Heart right ventricle (tissue), 16 donors: ENCODE measurements around the gene CUEDC2. TPM values are rescaled to one million over a fixed set of nuclear protein-coding genes. Genes with fewer than 3 reads are reported as not detected.

Experiments
- ATAC-seq, 8 donors: fragments of 200-7000 bp; cut with Tn5 transposase; one replicate each; pipeline ENCODE4 v1.9.1; 2020; ENCODE audit warnings: mild to moderate bottlenecking in 8 of 8, moderate library complexity in 8 of 8, moderate number of reproducible peaks in 1 of 8
- DNase-seq, 2 donors: peaks; one replicate each; pipeline ENCODE4 v3.0.0-alpha.2; 2020
- H3K27ac ChIP-seq, 10 donors: fragments of 200-600 bp; sonication (generic) in 2 of 10; one replicate each; pipeline versions ENCODE4 v1.5.0 to v1.8.0; 2020 to 2022; ENCODE audit warnings: mild to moderate bottlenecking in 3 of 10
- H3K27me3 ChIP-seq, 7 donors: fragments of 200-600 bp; one replicate each; pipeline ENCODE4 v1.8.0; 2021 to 2022; ENCODE audit warnings: mild to moderate bottlenecking in 2 of 7
- H3K36me3 ChIP-seq, 9 donors: fragments of 200-600 bp; sonication (generic) in 1 of 9; one replicate each; pipeline versions ENCODE4 v1.5.0 to v1.8.0; 2020 to 2022; ENCODE audit warnings: mild to moderate bottlenecking in 2 of 9
- H3K4me1 ChIP-seq, 9 donors: fragments of 200-600 bp; sonication (generic) in 1 of 9; one replicate each; pipeline versions ENCODE4 v1.5.0 to v1.8.0; 2020 to 2022; ENCODE audit warnings: mild to moderate bottlenecking in 4 of 9
- H3K4me3 ChIP-seq, 10 donors: fragments of 200-600 bp; sonication (generic) in 2 of 10; one replicate each; pipeline versions ENCODE4 v1.5.0 to v1.8.0; 2020 to 2022; ENCODE audit warnings: mild to moderate bottlenecking in 7 of 10, moderate library complexity in 2 of 10
- H3K9me3 ChIP-seq, 11 donors: fragments of 200-600 bp in 10 of 11; sonication (generic) in 2 of 11; one replicate each; pipeline versions ENCODE4 v1.5.0 to v1.8.0; 2013 to 2022; ENCODE audit warnings: mild to moderate bottlenecking in 2 of 11, control low read depth in 1 of 11, moderate library complexity in 1 of 11
- WGBS, 2 donors: extraction: QIAGEN DNeasy Blood & Tissue Kit; methylation state at CpG; one replicate each; pipeline ENCODE4 v1.1.7; 2013; ENCODE audit warnings: inconsistent platforms in 1 of 2; 5-methylcytosine and 5-hydroxymethylcytosine counted together
- intact Hi-C, 10 donors: fragments of 100-400 bp; cut with DNase I; formaldehyde crosslinking; loops; one replicate each; pipeline versions ENCODE4 v1.11.1 to v1.14.2; 2022
- polyA plus RNA-seq, 2 donors: library from polyadenylated mRNA; stranded (reverse); fragments of 200-250 nt; gene quantifications; one replicate each; pipeline ENCODE4 v1.2.3, GENCODE V29; 2013
- total RNA-seq, 10 donors: library from RNA; stranded (reverse); fragmentation: NEBNext Ultra II Directional in 3 of 10; extraction: Animal tissue kit (Norgen Biotek cat#: 25700) in 3 of 10; gene quantifications; one replicate each; pipeline versions ENCODE4 v1.2.1 to v1.2.4, GENCODE V29; 2021 to 2023
- TF ChIP-seq, protein P1 (sequence below), 9 donors: fragments of 200-600 bp; sonication (generic) in 2 of 9; IDR thresholded peaks; one replicate each; pipeline versions ENCODE4 v1.5.0 to v1.8.0; 2021 to 2022; ENCODE audit warnings: antibody characterized with exemption in 9 of 9, mild to moderate bottlenecking in 5 of 9, moderate library complexity in 1 of 9
- donor health status: Arrhythmogenic right ventricular cardiomyopathy.
- donor health status: ischemic (EF 13 %, LVEDD 7.1; RV severe dilation, severe dysfunction).
- donor health status: healthy with polysubstance abuse.
- donor health status: DM: no; HTN: yes; CAD: no.
- donor health status: DM: no; HTN: no; CAD: no.
- donor health status: ischemic (EF 25% LVEDD 6.9; RV normal size, moderate dysfunction).
- donor health status: ischemic (EF 25% LVEDD 5.7; RV mildly dilated, moderate dysfunction).
- donor health status: healthy.
- donor health status: DM: yes; HTN: yes; CAD: no.
- donor health status: Ischemic cardiomyopathy.
- donor health status: ischemic (EF 35%, LVEDD 5.7; RV mildly dilated, moderate dysfunction).
- donor health status: nonischemic (EF 11% LVEDD 7.7; RV severe dilation, severe dysfunction).
- donor health status: DM: yes; HTN: yes; CAD: no.
- donor health status: PGD.
- donor health status: ischemic (EF 29% LVEDD 5.4; RV normal size, mild dysfunction).
- donor health status: nonischemic (EF 23%, LVEDD 6.1; RV moderate dilation, normal function).

Gene CUEDC2
- total and polyA plus RNA-seq, 12 donors = 60.0 to 84.3 (median 79.1) TPM

DNA sequence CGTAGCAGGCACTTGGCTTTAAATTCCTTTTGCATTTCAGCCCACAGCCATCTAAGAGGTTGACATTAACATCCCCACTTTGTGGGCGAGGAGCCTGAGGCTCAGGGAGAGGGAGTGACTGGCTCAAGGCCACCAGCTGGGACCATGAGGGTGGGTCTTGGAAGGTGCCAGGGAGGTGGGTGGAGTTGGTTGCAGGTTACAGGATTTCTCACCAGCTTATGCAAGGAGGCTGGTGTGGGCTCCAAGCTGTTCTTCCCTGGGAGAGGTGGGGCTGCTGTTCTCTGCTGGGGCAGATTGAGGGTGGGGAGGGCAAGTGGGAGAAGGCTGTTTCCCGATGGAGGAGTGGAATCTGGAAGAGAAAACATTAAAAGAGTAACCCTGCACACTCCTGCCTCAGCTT lies 33.1 kb upstream of the CUEDC2 start:
- no peak overlapping the region for H3K4me3 ChIP-seq
- H3K36me3 ChIP-seq = no peaks in the 10 kb centered on the region
- DNase-seq (no peak), ATAC-seq (no peak)
- intact Hi-C loops = no loop called here
- TF ChIP-seq, protein P1, sequence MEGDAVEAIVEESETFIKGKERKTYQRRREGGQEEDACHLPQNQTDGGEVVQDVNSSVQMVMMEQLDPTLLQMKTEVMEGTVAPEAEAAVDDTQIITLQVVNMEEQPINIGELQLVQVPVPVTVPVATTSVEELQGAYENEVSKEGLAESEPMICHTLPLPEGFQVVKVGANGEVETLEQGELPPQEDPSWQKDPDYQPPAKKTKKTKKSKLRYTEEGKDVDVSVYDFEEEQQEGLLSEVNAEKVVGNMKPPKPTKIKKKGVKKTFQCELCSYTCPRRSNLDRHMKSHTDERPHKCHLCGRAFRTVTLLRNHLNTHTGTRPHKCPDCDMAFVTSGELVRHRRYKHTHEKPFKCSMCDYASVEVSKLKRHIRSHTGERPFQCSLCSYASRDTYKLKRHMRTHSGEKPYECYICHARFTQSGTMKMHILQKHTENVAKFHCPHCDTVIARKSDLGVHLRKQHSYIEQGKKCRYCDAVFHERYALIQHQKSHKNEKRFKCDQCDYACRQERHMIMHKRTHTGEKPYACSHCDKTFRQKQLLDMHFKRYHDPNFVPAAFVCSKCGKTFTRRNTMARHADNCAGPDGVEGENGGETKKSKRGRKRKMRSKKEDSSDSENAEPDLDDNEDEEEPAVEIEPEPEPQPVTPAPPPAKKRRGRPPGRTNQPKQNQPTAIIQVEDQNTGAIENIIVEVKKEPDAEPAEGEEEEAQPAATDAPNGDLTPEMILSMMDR (IDR thresholded peaks at IDR 0.05) = no peak
- H3K27ac ChIP-seq = no peak overlapping the region
- H3K27me3 ChIP-seq = no peaks in the 10 kb centered on the region
- 65 to 77% methylated on average over 3 of the region's 3 CpGs for WGBS, 2 donors
- H3K4me1 ChIP-seq = peaks cover 0 to 59% (median 12%) of the 10 kb centered on the region in 9 donors
- no peaks in the 10 kb centered on the region for H3K9me3 ChIP-seq

DNA sequence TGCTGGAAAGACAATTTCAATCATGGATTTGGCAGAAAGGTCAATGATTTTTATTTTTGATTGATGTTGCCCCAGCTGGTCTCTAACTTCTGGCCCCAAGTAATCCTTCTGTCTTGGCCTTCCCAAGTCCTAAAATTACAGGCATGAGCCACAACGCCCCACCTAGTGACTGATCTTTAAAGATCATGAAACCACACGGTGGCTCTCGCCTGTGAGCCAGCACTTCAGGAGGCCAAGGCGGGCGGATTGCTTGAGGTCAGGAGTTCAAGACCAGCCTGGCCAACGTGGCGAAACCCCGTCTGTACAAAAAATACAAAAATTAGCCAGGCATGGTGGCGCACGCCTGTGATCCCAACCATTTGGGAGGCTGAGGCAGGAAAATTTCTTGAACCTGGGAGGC lies 31.6 kb upstream of the CUEDC2 start:
- ATAC-seq (no peak), DNase-seq (no peak)
- H3K4me3 ChIP-seq = no peak overlapping the region
- TF ChIP-seq, protein P1 (IDR thresholded peaks at IDR 0.05) = no peak
- no peaks in the 10 kb centered on the region for H3K9me3 ChIP-seq
- 85 to 87% methylated on average over 10 of the region's 10 CpGs for WGBS, 2 donors
- intact Hi-C loops = loop anchor here in 1 of 10 donors (5.0 kb wide), 1 partner anchor 42 kb away; the partner anchor contains the start of gene FBXL15
- H3K27me3 ChIP-seq = no peaks in the 10 kb centered on the region
- no peak overlapping the region for H3K27ac ChIP-seq
- H3K36me3 ChIP-seq = no peaks in the 10 kb centered on the region
- peaks cover 0 to 49% (median 12%) of the 10 kb centered on the region in 9 donors for H3K4me1 ChIP-seq

DNA sequence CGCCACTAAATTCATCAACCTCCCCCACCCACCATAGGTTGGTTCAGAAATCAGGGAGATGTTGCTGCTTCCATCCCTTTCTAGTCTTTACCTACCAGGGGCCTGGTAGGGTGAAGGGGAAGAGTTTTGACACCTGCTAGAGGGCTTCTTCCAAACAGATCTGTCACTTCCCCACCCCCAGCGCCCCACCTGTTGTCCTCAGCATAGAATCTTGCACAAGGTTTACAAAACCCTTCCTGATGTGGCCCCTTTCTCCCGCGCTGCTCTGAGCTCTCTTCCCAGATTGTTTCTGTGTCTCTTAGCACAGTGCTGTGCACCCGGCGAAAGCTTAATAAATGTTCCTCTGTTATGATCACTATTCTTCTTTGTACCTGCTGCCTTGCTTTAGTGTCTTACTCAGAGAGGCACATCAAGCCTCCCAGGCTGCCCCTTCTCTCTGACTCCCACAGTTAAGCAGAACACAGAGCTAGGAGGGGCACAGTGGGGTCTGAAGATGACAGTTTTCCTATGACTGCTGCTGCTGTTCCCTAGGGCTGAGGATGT lies 30.2 kb upstream of the CUEDC2 start:
- intact Hi-C loops = loop anchor here in 1 of 10 donors (5.0 kb wide), 1 partner anchor 40 kb away; the partner anchor contains the start of gene FBXL15
- WGBS, 2 donors = 75 to 76% methylated on average over 6 of the region's 6 CpGs
- H3K27me3 ChIP-seq = no peaks in the 10 kb centered on the region
- peak overlapping the region in 2 of 10 donors; percentile 20 to 27 for H3K4me3 ChIP-seq
- ATAC-seq (no peak), DNase-seq (no peak)
- no peaks in the 10 kb centered on the region for H3K9me3 ChIP-seq
- peaks cover 0 to 35% (median 12%) of the 10 kb centered on the region in 9 donors for H3K4me1 ChIP-seq
- TF ChIP-seq, protein P1 (IDR thresholded peaks at IDR 0.05) = no peak
- no peaks in the 10 kb centered on the region for H3K36me3 ChIP-seq
- H3K27ac ChIP-seq = no peak overlapping the region

DNA sequence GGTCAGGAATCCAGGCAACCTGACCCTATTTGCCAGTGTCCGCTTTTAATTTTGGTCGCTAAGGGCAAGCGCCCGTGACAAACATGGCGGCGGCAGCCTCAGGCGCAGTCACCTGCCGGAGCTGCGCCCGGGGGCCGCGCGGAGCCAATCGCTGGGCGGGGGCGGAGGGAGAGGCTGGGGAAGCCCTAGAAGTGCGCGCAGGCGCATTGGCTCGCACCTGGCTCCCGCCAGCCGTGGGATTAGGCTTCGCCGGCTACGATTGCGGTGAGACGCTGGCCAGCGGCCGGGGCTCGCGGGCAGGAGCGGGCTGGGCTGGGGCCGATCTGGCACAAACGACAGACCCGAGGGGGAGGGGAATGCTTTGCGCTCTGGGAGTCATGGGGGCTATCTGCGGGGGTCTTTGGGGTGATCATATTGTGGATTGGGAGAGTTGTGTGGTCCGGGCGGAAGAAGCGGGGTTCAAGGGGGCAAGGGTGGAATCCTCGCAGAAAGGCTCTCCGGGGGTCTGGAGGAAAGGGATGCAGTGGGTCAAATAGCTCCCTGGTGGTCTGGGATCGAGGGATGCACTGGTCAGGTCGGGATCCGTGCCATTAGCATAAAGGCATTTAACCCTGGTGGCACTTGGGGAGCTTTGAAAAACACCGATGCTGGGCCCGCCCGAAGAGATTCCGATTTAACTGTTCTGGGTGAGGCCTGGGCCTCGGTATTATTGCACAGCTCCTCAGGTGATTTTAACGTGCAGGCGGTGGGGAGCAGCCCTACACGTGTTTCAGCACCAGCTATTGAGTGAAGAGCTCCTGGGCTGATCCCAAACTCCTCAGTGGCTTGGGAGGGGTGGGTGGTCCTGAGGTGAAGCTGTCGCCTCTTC lies 29.0 kb upstream of the CUEDC2 start:
- H3K27me3 ChIP-seq = no peaks in the 10 kb centered on the region
- H3K27ac ChIP-seq = peak overlapping the region in 4 of 10 donors; percentile 35 to 62 (median 49)
- H3K4me1 ChIP-seq = peaks cover 0 to 36% (median 12%) of the 10 kb centered on the region in 9 donors
- ATAC-seq (peak; percentile 95 to 98 (median 97)), DNase-seq (peak; percentile 90 to 94)
- no peaks in the 10 kb centered on the region for H3K36me3 ChIP-seq
- TF ChIP-seq, protein P1 (IDR thresholded peaks at IDR 0.05) = no peak
- H3K9me3 ChIP-seq = no peaks in the 10 kb centered on the region
- 5% methylated on average over 54 of the region's 54 CpGs for WGBS, 2 donors
- peak overlapping the region; percentile 19 to 65 (median 62) for H3K4me3 ChIP-seq
- intact Hi-C loops = loop anchor here in 1 of 10 donors (5.0 kb wide), 1 partner anchor 39 kb away; the partner anchor contains the start of gene FBXL15
